GM20000 (cell line): ENCODE measurements around the gene EFHC1.
"Not testable (repeated sequence)": the region's sequence is repeated elsewhere in the genome, so short reads cannot be mapped to it uniquely, and the experiment has no call there.

Source experiments
- DNase-seq: peaks from one replicate; pipeline ENCODE4 v3.0.0; 2012; ENCODE audit warnings: low spot score
- TF ChIP-seq, protein P1 (sequence below): IDR thresholded peaks from 2 replicates; pipeline ENCODE4 v1.5.1; 2012; ENCODE audit warnings: mild to moderate bottlenecking, control low read depth; ENCODE audit errors: extremely low read depth, missing control alignments

Gene EFHC1

DNA sequence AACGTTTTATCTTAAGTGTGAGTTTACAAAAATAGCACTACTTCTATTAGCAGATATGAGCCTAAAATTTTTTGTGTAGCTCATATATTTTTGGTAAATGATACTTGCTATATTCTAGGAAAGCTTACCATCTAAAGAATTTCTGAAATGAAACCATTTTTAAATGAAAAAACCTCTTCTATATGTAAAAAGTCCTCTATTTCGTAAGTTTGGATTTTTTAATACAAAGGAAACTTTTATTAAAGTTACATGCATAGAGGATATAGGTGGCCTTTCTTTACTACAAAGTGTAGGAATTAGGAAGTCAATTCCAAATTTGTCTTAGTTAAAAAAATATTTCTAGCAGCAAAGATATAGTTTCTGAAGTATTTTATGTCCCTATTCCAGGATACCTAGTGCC is 18.8 kb downstream of the EFHC1 start:
- TF ChIP-seq, protein P1, sequence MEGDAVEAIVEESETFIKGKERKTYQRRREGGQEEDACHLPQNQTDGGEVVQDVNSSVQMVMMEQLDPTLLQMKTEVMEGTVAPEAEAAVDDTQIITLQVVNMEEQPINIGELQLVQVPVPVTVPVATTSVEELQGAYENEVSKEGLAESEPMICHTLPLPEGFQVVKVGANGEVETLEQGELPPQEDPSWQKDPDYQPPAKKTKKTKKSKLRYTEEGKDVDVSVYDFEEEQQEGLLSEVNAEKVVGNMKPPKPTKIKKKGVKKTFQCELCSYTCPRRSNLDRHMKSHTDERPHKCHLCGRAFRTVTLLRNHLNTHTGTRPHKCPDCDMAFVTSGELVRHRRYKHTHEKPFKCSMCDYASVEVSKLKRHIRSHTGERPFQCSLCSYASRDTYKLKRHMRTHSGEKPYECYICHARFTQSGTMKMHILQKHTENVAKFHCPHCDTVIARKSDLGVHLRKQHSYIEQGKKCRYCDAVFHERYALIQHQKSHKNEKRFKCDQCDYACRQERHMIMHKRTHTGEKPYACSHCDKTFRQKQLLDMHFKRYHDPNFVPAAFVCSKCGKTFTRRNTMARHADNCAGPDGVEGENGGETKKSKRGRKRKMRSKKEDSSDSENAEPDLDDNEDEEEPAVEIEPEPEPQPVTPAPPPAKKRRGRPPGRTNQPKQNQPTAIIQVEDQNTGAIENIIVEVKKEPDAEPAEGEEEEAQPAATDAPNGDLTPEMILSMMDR, result no peak
- DNase-seq, result no peak

GRCh38 chr6:52454556-52454955 is 34.4 kb downstream of the EFHC1 start:
- TF ChIP-seq, protein P1, result no peak
- DNase-seq, result no peak

- DNase-seq, result no peak
- TF ChIP-seq, protein P1, result no peak
Observed at GRCh38 chr6:52457096-52457495, 37.0 kb downstream of the EFHC1 start.

DNA sequence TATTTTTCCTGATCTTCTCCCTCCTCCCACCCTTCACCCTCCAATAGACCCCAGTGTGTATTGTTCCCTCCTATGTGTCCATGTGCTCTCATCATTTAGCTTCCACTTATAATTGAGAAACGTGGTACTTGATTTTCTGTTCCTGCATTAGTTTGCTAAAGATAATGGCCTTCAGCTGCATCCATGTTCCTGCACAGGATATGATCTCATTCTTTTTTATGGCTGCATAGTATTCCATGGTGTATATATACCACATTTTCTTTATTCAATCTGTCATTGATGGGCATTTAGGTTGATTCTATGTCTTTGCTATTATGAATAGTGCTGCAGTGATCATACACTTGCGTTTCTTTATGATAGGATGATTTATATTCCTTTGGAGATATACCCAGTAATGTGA is 41.1 kb downstream of the EFHC1 start:
- DNase-seq, result not testable (repeated sequence)

- no peak for DNase-seq
- TF ChIP-seq, protein P1, result no peak
Observed at GRCh38 chr6:52474173-52474572, 54.0 kb downstream of the EFHC1 start.

DNA sequence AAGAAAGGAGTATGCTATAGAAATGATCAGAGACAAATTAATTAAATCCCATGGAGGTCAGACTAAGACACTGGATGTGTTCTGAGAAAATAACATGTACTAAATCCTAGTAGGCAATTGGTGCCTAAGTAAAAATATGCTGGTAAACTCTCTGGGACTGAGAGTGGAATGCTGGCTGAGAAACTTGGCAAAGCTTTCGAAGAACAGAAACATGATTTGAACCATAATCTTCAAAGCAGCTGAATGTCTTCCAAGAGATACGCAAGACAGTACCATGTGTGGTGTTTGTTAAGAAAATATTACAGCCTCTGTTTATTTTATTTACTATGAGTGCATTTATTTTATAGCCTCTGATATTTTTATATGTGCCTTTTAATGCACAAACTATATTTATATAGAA is 55.2 kb downstream of the EFHC1 start:
- TF ChIP-seq, protein P1, result no peak
- no peak for DNase-seq

GRCh38 chr6:52482903-52483670 is 62.9 kb downstream of the EFHC1 start:
- TF ChIP-seq, protein P1, result no peak
- no peak for DNase-seq

GRCh38 chr6:52483671-52484003 is 63.5 kb downstream of the EFHC1 start:
- TF ChIP-seq, protein P1, result no peak
- no peak for DNase-seq
